GM12865 (cell line): ENCODE results near the gene DNAJB4.
"Not testable (repeated sequence)": the region's sequence is repeated elsewhere in the genome, so short reads cannot be mapped to it uniquely, and the experiment has no call there.

ENCODE experiments used
- DNase-seq: peaks from one replicate; pipeline ENCODE4 v3.0.0; 2010; ENCODE audit warnings: low read depth
- H3K4me3 ChIP-seq: 2 replicates; pipeline ENCODE4 v1.5.1; 2011; ENCODE audit warnings: mild to moderate bottlenecking, low read depth, low read length, control low read depth
- TF ChIP-seq, protein P1 (sequence below): IDR thresholded peaks from 2 replicates; pipeline ENCODE4 v1.5.1; 2011; ENCODE audit warnings: low read length, control low read depth, low read depth, inconsistent platforms; ENCODE audit not compliant: insufficient read depth; ENCODE audit errors: missing control alignments

Gene DNAJB4

DNA sequence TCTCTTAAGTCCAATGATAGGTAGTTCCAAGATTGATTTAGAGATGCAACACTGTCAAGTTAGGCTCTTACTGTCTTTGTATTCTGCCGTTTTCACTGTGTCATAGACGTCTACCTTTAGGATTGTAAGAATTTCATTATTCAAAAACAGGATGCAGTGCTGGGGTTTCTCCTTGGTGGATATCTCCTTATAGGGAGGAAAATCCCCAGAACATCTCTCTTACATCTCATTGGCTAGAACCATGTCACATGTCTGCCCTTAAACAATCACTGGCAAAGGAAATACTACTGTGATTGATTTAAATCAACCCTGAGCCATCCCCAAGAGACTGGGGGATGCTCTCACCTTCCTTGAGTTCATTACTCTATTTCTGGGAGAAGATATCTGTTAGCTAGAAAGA lies 15.0 kb upstream of the DNAJB4 start:
- TF ChIP-seq, protein P1, sequence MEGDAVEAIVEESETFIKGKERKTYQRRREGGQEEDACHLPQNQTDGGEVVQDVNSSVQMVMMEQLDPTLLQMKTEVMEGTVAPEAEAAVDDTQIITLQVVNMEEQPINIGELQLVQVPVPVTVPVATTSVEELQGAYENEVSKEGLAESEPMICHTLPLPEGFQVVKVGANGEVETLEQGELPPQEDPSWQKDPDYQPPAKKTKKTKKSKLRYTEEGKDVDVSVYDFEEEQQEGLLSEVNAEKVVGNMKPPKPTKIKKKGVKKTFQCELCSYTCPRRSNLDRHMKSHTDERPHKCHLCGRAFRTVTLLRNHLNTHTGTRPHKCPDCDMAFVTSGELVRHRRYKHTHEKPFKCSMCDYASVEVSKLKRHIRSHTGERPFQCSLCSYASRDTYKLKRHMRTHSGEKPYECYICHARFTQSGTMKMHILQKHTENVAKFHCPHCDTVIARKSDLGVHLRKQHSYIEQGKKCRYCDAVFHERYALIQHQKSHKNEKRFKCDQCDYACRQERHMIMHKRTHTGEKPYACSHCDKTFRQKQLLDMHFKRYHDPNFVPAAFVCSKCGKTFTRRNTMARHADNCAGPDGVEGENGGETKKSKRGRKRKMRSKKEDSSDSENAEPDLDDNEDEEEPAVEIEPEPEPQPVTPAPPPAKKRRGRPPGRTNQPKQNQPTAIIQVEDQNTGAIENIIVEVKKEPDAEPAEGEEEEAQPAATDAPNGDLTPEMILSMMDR: no peak
- no peak for DNase-seq
- no peak overlapping the region for H3K4me3 ChIP-seq

DNA sequence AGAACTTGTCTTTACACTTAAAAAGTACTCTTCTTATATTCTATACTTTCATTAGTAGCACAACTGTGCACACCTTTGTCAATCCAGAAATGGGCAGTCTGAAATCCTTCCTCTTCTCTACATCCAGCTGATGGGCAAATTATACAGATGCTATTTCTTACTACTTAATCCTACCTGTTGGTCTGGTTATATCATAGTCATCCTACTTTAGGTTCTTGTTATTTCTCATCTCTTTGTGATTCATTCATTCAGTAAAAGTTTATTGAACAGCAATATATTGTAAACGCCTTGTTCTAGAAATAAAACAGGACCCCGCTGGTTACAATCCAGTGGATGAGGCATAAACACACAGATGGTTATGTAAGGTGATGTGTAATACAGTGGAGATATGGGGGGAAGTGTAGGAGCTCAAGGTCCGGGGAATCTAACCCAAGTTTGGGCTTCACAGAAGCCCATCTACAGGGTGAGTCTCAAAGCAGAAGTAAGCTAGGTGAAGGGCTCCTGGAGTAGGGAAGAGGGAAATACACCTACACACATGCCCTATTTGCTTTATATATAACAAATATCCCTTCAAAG lies 14.0 kb upstream of the DNAJB4 start:
- H3K4me3 ChIP-seq: no peak overlapping the region
- TF ChIP-seq, protein P1: no peak
- DNase-seq: no peak

DNA sequence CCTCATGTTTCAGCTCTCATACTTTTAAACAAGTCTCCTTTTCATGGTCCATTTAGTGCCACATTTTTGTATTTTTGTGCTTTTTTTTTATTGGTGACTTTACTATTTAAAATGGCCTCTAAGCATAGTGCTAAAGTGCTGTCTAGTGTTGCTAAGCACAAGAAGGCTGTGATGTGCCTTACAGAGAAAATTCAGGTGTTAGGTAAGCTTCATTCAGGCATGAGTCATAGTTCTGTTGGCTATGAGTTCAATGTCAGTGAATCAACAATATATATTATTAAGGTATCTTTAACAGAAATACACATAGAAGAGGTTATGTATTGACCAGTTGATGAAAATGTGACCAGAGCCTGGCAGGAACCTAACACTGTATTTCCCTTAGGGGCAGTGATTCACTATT lies 13.1 kb upstream of the DNAJB4 start:
- TF ChIP-seq, protein P1: no peak
- no peak overlapping the region for H3K4me3 ChIP-seq

DNA sequence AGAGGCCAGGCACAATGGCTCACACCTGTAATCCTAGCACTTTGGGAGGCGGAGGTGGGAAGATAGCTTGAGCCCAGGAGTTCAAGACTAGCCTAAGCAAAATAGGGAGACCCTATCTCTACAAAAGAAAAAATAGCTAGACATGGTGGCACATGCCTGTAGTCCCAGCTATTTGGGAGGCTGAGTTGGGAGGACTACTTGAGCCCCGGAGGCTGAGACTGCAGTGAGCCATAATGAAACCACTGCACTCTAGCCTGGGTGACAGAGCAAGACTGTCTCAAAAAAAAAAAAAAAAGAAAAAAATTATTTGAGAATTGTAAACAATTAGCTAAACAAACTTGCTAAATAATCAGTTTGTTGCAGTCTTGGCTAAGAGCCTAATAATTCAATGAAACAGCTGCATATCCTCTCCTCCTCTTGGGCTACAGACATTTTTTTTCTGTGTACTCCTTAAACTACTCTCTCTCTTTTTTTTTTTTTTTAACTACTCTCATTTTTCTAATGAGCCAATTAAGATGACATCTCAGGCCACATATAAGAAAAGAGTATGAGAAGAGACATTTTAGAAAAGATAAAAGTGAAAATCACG lies 10.5 kb upstream of the DNAJB4 start:
- no peak for DNase-seq
- TF ChIP-seq, protein P1: no peak
- no peak overlapping the region for H3K4me3 ChIP-seq

More for the DNA sequence above, 13.1 kb upstream of the DNAJB4 start:
- DNase-seq: no peak

DNA sequence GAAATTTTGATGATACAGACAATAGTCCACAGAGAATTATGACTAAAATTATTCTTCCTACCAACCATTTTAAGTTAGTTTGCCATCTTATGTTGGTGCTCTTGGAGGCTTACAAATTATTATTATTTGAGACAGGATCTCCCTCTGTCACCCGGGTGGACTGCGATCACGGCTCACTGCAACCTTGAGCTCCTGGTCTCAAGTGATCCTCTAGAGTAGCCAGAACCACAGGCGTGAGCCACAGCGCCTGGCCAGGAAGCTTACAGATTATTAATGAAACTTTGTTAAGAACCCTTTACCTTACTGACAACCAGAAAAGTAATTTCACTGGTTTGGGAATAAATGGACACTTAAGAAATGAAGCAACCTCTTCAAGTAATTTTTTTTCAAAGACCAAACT lies 8.0 kb upstream of the DNAJB4 start:
- no peak for DNase-seq
- no peak overlapping the region for H3K4me3 ChIP-seq
- TF ChIP-seq, protein P1: no peak

DNA sequence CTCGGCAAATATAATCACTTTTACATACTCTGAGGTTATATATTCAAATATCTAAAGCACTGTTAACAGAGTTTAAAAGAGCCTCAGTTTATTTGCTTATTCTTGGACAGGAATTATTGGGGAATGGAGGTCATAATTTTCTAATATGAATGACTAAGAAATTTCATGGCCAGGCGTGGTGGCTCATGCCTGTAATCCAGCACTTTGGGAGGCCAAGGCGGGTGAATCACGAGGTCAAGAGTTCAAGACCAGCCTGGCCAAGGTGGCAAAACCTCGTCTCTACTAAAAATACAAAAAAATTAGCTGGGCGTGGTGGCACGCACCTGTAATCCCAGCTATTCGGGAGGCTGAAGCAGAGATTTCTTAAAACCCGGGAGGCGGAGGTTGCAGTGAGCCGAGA lies 4.2 kb upstream of the DNAJB4 start:
- H3K4me3 ChIP-seq, DNase-seq: not testable (repeated sequence)

DNA sequence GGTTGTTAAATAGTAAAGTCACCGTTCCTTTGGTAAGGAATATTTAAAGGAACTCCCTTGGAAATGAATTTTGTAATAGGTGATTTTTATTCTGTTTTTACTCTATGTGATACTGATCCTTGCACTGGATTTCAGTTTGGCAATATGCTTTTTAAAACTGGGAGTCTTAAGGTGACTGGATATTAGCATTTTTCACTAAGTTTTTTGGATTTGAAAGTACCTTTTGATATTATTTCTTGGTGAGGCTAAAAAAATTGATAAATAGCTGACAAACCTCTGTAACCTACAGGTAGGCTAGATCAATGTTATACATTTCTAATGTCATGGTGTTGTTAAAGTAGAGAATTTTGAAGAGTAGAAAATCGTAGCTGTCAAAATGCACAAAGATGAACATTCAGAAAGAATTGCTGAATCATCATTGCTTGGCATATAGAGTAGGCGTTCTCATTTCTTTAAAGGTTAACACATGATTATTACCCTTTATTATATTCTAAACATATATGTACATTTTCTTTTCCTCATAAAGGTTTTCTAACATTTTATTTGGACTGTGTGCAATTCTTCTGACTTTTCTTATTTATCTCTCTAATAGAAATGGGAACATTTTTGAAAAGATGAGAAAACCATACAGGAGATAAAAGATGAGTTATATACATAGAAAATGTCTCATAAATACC lies 1.5 kb upstream of the DNAJB4 start:
- H3K4me3 ChIP-seq: no peak overlapping the region; the same call in 1 of the 2 replicates
- no peak for DNase-seq

More for the DNA sequence above, 1.5 kb upstream of the DNAJB4 start:
- TF ChIP-seq, protein P1: no peak
